Measurements from ENCODE around the gene WFDC1.

DNA sequence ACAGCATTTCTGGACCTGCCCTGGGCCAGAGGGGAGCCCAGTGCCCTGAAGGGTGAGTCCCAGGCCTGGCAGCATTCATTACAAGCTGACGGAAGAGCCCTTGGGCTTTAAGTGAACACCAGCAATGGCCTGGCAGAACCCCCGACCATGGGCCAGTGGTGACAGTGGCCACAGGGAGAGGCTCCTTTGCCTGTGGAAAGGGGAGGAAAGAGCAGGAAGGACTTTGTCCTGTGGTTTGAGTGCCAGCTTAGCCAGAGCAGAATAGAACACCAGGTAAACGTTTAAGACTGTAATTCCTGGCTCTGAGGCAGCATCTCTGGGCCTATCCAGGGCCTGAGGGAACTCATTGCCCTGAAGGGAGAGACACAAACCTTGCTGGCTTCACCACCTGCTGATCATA is 39.4 kb downstream of the WFDC1 start:
- TF ChIP-seq, protein P1, sequence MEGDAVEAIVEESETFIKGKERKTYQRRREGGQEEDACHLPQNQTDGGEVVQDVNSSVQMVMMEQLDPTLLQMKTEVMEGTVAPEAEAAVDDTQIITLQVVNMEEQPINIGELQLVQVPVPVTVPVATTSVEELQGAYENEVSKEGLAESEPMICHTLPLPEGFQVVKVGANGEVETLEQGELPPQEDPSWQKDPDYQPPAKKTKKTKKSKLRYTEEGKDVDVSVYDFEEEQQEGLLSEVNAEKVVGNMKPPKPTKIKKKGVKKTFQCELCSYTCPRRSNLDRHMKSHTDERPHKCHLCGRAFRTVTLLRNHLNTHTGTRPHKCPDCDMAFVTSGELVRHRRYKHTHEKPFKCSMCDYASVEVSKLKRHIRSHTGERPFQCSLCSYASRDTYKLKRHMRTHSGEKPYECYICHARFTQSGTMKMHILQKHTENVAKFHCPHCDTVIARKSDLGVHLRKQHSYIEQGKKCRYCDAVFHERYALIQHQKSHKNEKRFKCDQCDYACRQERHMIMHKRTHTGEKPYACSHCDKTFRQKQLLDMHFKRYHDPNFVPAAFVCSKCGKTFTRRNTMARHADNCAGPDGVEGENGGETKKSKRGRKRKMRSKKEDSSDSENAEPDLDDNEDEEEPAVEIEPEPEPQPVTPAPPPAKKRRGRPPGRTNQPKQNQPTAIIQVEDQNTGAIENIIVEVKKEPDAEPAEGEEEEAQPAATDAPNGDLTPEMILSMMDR (IDR thresholded peaks at IDR 0.05; ENCODE audit: low read depth, low read length), result no peak
- TF ChIP-seq EZH2phosphoT487 (IDR thresholded peaks at IDR 0.05; ENCODE audit: low read depth), result no peak

Measured in OCI-LY3 (cell line).